Body of pancreas (tissue), 4 donors: ENCODE data around the gene PCDH9. TPM values are rescaled to one million over a fixed set of nuclear protein-coding genes. Genes with fewer than 3 reads are reported as not detected.

Experiments
- ATAC-seq: fragments of 150-250 bp; one replicate; pipeline ENCODE4 v1.9.1; 2016
- DNase-seq, 4 donors: peaks; one replicate each; pipeline ENCODE4 v3.0.0-alpha.2; 2019
- H3K27ac ChIP-seq, 4 donors: fragments of 200-600 bp; sonication (generic); 1 replicate in 3 of 4; 2 replicates in 1 of 4; pipeline versions ENCODE4 v1.5.1 to v1.6.1; 2016 to 2019; ENCODE audit warnings: mild to moderate bottlenecking in 1 of 4, mixed read lengths in 1 of 4, moderate library complexity in 1 of 4
- H3K27me3 ChIP-seq, 2 donors: fragments of 200-600 bp; sonication (generic); one replicate each; pipeline ENCODE4 v1.6.0; 2016; ENCODE audit warnings: mild to moderate bottlenecking in 1 of 2
- H3K36me3 ChIP-seq, 2 donors: fragments of 200-600 bp; sonication (generic); replicated peaks in 1 of 2; 2 replicates each; pipeline ENCODE4 v1.5.1; 2016; ENCODE audit warnings: low read depth in 2 of 2; ENCODE audit not compliant: insufficient read depth in 1 of 2
- H3K4me1 ChIP-seq: fragments of 200-600 bp; sonication (generic); one replicate; pipeline ENCODE4 v1.6.0; 2016
- H3K4me3 ChIP-seq, 2 donors: fragments of 200-600 bp; sonication (generic); 1 replicate in 1 of 2; 2 replicates in 1 of 2; pipeline ENCODE4 v1.5.1; 2016 to 2019
- H3K9me3 ChIP-seq, 3 donors: fragments of 200-600 bp; sonication (generic); 1 replicate in 2 of 3; 2 replicates in 1 of 3; pipeline ENCODE4 v1.5.1; 2016
- POLR2A ChIP-seq, 3 donors: fragments of 450-650 bp; IDR thresholded peaks; one replicate each; pipeline ENCODE4 v1.6.1; 2016; ENCODE audit warnings: antibody characterized with exemption in 3 of 3, mild to moderate bottlenecking in 2 of 3
- WGBS, 2 donors: methylation state at CpG; one replicate each; pipeline ENCODE4 v1.1.5; 2017; 5-methylcytosine and 5-hydroxymethylcytosine counted together
- intact Hi-C: fragments of 100-400 bp; cut with DNase I; formaldehyde crosslinking; loops from one replicate; pipeline ENCODE4 v1.15.1; 2023
- total RNA-seq, 2 donors: library from RNA; depleted of rRNA; stranded (reverse); fragments of >200 nt; gene quantifications; one replicate each; pipeline ENCODE4 v1.1.0, GENCODE V29; 2016
- TF ChIP-seq, protein P1 (sequence below), 7 experiments: fragments of 450-650 bp in 4 of 7; fragments of 200-600 bp in 3 of 7; sonication (generic) in 3 of 7; IDR thresholded peaks; one replicate each; pipeline ENCODE4 v1.5.1; 2016 to 2019; ENCODE audit warnings: antibody characterized with exemption in 7 of 7

The PCDH9 gene
- total RNA-seq, 2 donors from 2014 or later, result 3.6 to 3.9 TPM

DNA sequence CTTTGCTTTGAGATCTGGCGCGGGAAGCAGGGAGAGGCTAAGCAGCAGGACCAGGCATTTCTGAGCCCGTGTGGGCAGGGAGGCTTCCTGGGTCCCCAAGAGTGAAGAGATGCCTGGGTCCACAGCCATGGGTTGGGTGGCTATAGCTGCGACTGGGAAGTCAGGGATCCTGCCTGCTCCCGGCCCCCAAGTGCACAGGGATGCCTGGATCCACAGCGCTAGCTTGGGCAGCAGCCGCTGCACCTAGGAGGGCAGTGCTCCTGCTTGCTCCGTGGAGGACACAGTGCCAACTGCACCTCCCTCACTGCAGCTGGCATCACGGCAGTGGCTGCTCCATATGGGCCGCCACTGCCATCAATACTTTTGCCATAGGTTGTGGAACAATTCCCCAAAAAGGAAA lies 384.7 kb downstream of the PCDH9 start:
- DNase-seq (no peak), ATAC-seq (no peak)
- Histone ChIP-seq H3K9me3 (no peaks in the 10 kb centered on the region), H3K36me3 (no peaks in the 10 kb centered on the region), H3K4me3 (no peak overlapping the region), H3K4me1 (no peaks in the 10 kb centered on the region), H3K27me3 (no peaks in the 10 kb centered on the region), H3K27ac (no peak overlapping the region)
- 76 to 87% methylated on average over 9 to 10 of the region's 10 CpGs for WGBS, 2 donors
- no peak for TF ChIP-seq POLR2A (IDR thresholded peaks at IDR 0.05)
- TF ChIP-seq, protein P1, sequence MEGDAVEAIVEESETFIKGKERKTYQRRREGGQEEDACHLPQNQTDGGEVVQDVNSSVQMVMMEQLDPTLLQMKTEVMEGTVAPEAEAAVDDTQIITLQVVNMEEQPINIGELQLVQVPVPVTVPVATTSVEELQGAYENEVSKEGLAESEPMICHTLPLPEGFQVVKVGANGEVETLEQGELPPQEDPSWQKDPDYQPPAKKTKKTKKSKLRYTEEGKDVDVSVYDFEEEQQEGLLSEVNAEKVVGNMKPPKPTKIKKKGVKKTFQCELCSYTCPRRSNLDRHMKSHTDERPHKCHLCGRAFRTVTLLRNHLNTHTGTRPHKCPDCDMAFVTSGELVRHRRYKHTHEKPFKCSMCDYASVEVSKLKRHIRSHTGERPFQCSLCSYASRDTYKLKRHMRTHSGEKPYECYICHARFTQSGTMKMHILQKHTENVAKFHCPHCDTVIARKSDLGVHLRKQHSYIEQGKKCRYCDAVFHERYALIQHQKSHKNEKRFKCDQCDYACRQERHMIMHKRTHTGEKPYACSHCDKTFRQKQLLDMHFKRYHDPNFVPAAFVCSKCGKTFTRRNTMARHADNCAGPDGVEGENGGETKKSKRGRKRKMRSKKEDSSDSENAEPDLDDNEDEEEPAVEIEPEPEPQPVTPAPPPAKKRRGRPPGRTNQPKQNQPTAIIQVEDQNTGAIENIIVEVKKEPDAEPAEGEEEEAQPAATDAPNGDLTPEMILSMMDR (IDR thresholded peaks at IDR 0.05), result no peak
- intact Hi-C loops, result no loop called here

DNA sequence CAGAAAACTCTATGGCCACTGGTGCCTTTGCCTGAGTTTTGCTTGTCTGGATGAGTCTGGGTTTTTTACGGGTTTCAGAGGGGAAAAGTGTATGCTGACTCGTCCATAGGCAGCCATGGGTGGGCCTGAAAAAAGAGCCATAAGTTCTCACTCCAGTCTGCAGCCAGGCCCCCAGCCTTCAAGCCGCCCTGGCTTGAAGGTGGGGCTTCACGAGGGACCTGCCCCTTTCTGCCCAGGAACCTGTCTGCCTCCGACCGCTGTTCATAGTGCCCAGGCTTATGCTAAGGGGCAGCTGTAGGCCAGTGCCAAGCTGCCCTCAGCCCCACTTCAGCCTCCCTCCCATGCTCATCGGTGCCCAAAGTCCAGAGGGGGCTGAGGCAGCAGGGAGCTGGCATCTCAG lies 385.2 kb downstream of the PCDH9 start:
- intact Hi-C loops, result no loop called here
- no peaks in the 10 kb centered on the region for H3K36me3 ChIP-seq
- no peaks in the 10 kb centered on the region for H3K9me3 ChIP-seq
- ATAC-seq (no peak), DNase-seq (no peak)
- no peak overlapping the region for H3K4me3 ChIP-seq
- no peaks in the 10 kb centered on the region for H3K27me3 ChIP-seq
- H3K4me1 ChIP-seq, result no peaks in the 10 kb centered on the region
- H3K27ac ChIP-seq, result no peak overlapping the region
- WGBS, 2 donors, result 72 to 81% methylated on average over 5 to 7 of the region's 7 CpGs
- TF ChIP-seq, protein P1 (IDR thresholded peaks at IDR 0.05), result no peak
- TF ChIP-seq POLR2A (IDR thresholded peaks at IDR 0.05), result no peak

DNA sequence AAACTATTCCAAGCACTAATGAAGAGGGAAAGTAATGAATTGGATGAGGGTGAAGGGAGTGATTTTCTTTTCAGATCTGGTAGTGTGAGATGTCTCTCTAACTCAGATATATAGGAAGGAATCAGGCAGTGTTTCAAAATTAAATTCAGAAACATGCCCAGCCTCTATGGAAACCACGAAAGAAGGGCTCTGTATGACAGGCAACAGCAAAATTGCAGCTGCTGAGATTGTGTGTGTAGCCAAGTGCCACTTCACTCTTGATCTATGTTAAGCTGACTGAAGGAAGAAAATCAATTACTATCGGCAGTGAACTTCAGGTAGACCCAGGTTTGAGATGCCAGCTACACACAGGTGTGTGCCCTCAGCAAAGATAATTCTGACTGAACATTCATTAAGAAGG lies 387.4 kb downstream of the PCDH9 start:
- 37 to 38% methylated on average over 2 of the region's 2 CpGs for WGBS, 2 donors
- Histone ChIP-seq H3K27me3 (no peaks in the 10 kb centered on the region), H3K4me3 (no peak overlapping the region), H3K9me3 (no peaks in the 10 kb centered on the region), H3K27ac (no peak overlapping the region), H3K36me3 (no peaks in the 10 kb centered on the region), H3K4me1 (no peaks in the 10 kb centered on the region)
- no peak for DNase-seq
- TF ChIP-seq, protein P1 (IDR thresholded peaks at IDR 0.05), result no peak
- TF ChIP-seq POLR2A (IDR thresholded peaks at IDR 0.05), result no peak
- no peak for ATAC-seq
- intact Hi-C loops, result no loop called here

DNA sequence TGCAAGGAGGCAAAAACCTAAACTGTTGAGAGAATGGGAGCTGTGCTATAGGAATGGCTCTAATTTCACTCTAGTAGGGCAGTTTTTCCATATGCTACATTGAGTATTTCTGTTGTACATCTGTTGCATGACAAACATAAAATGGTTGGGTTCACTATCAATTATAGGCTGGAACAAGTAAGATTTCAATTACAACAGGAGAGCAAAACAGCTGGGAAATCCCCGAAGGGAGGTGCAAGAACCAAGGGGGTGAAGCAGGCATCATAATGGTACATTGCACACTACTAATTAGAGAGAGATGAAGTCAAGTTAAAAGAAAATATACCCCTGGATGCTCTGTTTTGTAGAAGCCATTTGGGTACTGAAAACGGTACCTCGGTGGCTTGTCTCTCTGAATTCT lies 389.5 kb downstream of the PCDH9 start:
- H3K27ac ChIP-seq, result no peak overlapping the region
- H3K4me1 ChIP-seq, result no peaks in the 10 kb centered on the region
- no peak for DNase-seq
- H3K27me3 ChIP-seq, result no peaks in the 10 kb centered on the region
- H3K36me3 ChIP-seq, result no peaks in the 10 kb centered on the region
- intact Hi-C loops, result no loop called here
- TF ChIP-seq POLR2A (IDR thresholded peaks at IDR 0.05), result no peak
- TF ChIP-seq, protein P1 (IDR thresholded peaks at IDR 0.05), result no peak
- no peaks in the 10 kb centered on the region for H3K9me3 ChIP-seq
- no peak for ATAC-seq
- no peak overlapping the region for H3K4me3 ChIP-seq
- 89 to 92% methylated on average over 3 of the region's 3 CpGs for WGBS, 2 donors

DNA sequence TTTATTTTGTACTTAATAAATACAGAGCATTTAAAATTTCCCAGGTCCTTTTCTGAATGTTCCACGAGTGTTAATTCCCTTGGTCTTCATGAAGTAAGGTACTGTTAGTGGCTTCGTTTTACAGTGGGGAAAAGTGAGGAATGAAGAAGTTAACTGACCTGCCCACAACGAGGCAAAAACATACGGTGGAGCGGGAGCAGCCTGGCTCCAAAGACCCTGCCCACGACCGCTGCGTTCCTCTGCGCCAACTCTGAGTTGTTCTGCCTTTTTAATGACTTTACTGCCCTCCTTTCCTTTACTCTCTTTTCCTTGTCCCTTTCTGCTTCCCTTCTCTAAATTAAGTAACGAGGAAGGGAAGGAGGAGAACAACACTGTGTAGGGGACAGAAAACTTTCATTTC lies 392.9 kb downstream of the PCDH9 start:
- Histone ChIP-seq H3K27ac (no peak overlapping the region), H3K4me1 (no peaks in the 10 kb centered on the region), H3K9me3 (no peaks in the 10 kb centered on the region), H3K4me3 (no peak overlapping the region), H3K36me3 (no peaks in the 10 kb centered on the region), H3K27me3 (no peaks in the 10 kb centered on the region)
- no peak for DNase-seq
- ATAC-seq, result no peak
- no peak for TF ChIP-seq POLR2A (IDR thresholded peaks at IDR 0.05)
- TF ChIP-seq, protein P1 (IDR thresholded peaks at IDR 0.05), result no peak
- intact Hi-C loops, result no loop called here
- WGBS, 2 donors, result 63 to 68% methylated on average over 10 of the region's 10 CpGs
